ENCODE results near the gene ARID5B. TPM values are rescaled to one million over a fixed set of nuclear protein-coding genes. Genes with fewer than 3 reads are reported as not detected.

ARID5B gene
- total and polyA plus RNA-seq, 2 donors (not counting 1 experiment from before 2014, with no cell fraction given): 22.4 to 237 TPM

GRCh38 chr10:62079885-62080559 is 178.5 kb downstream of the ARID5B start:
- 35% methylated on average over 4 of the region's 8 CpGs for WGBS (ENCODE audit: insufficient coverage)
- H3K4me1 Mint-ChIP-seq: peaks cover 88% of the 10 kb centered on the region
- Histone ChIP-seq H3K4me1 (ENCODE audit: control insufficient read depth in 2 of 2, insufficient read depth in 2 of 2, low read length in 2 of 2) (peaks cover 75 to 82% of the 10 kb centered on the region in 2 donors), H3K9me3 (ENCODE audit: control extremely low read depth in 1 of 3, control insufficient read depth in 2 of 3, insufficient read depth in 1 of 3, low read length in 2 of 3) (peaks cover 0 to 4% (median 1%) of the 10 kb centered on the region in 3 donors), H3K79me2 (ENCODE audit: control insufficient read depth, insufficient read depth, low read length) (peaks cover 62% of the 10 kb centered on the region), H3K27me3 (replicated peaks in 1 of 4; ENCODE audit: control extremely low read depth in 1 of 4, control insufficient read depth in 3 of 4, insufficient read depth in 4 of 4, low read length in 3 of 4) (no peaks in the 10 kb centered on the region), H3K4me3 (ENCODE audit: control extremely low read depth in 1 of 5, extremely low read depth in 1 of 5, insufficient read depth in 1 of 5, low read depth in 2 of 5, low read length in 4 of 5) (peak overlapping the region in 4 of 5 experiments; percentile 3 to 32 (median 21)), H3K9ac (ENCODE audit: low read length) (peak overlapping the region; percentile 50), H3K27ac (ENCODE audit: low read length in 2 of 2) (peak overlapping the region; percentile 90 to 91), H3K36me3 (replicated peaks in 1 of 2; ENCODE audit: control extremely low read depth in 1 of 2, control insufficient read depth in 1 of 2, extremely low read depth in 1 of 2, insufficient read depth in 2 of 2, low read length in 1 of 2) (peaks cover 3 to 31% of the 10 kb centered on the region in 2 experiments), H4K20me1 (ENCODE audit: control insufficient read depth, insufficient read depth, low read length, poor library complexity, severe bottlenecking) (no peaks in the 10 kb centered on the region), H3K4me2 (replicated peaks; ENCODE audit: low read depth, low read length, poor library complexity, severe bottlenecking) (peak overlapping the region; percentile 69), H2AFZ (ENCODE audit: insufficient read depth, low read depth, low read length, poor library complexity, severe bottlenecking) (peak overlapping the region; percentile 76)
- DNase-seq (peak; percentile 88), ATAC-seq (ENCODE audit: low read depth) (peak; percentile 75)
- H3K9me3 Mint-ChIP-seq (ENCODE audit: insufficient read depth): no peaks in the 10 kb centered on the region
- peak overlapping the region; percentile 82 for H3K4me3 Mint-ChIP-seq
- no peaks in the 10 kb centered on the region for H3K27me3 Mint-ChIP-seq
- POLR2A ChIA-PET: interaction anchor here (0.9 to 1.8 kb wide), 3 partner anchors 30 to 41 kb away, joined by 3 to 5 read pairs (median 5); no protein-coding TSS in a partner anchor
- CTCF ChIA-PET: interaction anchor here (0.7 to 3.4 kb wide), 12 partner anchors 18 to 307 kb away, joined by 3 to 19 read pairs (median 3); no protein-coding TSS in a partner anchor
- no peak for TF ChIP-seq EZH2 (IDR thresholded peaks at IDR 0.05; ENCODE audit: borderline replicate concordance, insufficient read depth, low read depth, low read length, poor library complexity, severe bottlenecking)
- TF ChIP-seq, protein P1, sequence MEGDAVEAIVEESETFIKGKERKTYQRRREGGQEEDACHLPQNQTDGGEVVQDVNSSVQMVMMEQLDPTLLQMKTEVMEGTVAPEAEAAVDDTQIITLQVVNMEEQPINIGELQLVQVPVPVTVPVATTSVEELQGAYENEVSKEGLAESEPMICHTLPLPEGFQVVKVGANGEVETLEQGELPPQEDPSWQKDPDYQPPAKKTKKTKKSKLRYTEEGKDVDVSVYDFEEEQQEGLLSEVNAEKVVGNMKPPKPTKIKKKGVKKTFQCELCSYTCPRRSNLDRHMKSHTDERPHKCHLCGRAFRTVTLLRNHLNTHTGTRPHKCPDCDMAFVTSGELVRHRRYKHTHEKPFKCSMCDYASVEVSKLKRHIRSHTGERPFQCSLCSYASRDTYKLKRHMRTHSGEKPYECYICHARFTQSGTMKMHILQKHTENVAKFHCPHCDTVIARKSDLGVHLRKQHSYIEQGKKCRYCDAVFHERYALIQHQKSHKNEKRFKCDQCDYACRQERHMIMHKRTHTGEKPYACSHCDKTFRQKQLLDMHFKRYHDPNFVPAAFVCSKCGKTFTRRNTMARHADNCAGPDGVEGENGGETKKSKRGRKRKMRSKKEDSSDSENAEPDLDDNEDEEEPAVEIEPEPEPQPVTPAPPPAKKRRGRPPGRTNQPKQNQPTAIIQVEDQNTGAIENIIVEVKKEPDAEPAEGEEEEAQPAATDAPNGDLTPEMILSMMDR (IDR thresholded peaks at IDR 0.05): no peak
- intact Hi-C loops (cut with micrococcal nuclease): loop anchor here (10.0 kb wide), 2 partner anchors 45 to 325 kb away; no protein-coding TSS in a partner anchor
- peak overlapping the region; percentile 95 for H3K27ac Mint-ChIP-seq

GRCh38 chr10:62080905-62081304 is 179.4 kb downstream of the ARID5B start:
- Mint-ChIP-seq H3K9me3 (ENCODE audit: insufficient read depth) (no peaks in the 10 kb centered on the region), H3K4me1 (peaks cover 91% of the 10 kb centered on the region), H3K4me3 (peak overlapping the region; percentile 54), H3K27ac (peak overlapping the region; percentile 83), H3K27me3 (no peaks in the 10 kb centered on the region)
- no peak overlapping the region for H2AFZ ChIP-seq (ENCODE audit: insufficient read depth, low read depth, low read length, poor library complexity, severe bottlenecking)
- POLR2A ChIA-PET: interaction anchor here (1.0 kb wide), 1 partner anchor 29 kb away, joined by 3 read pairs; no protein-coding TSS in a partner anchor
- 97% methylated on average over 5 of the region's 5 CpGs for WGBS (ENCODE audit: insufficient coverage)
- CTCF ChIA-PET: interaction anchor here (0.7 to 3.4 kb wide), 7 partner anchors 9 to 306 kb away, joined by 3 to 19 read pairs (median 3); no protein-coding TSS in a partner anchor
- H3K9ac ChIP-seq (ENCODE audit: low read length): no peak overlapping the region
- no peaks in the 10 kb centered on the region for H3K27me3 ChIP-seq (replicated peaks in 1 of 4; ENCODE audit: control extremely low read depth in 1 of 4, control insufficient read depth in 3 of 4, insufficient read depth in 4 of 4, low read length in 3 of 4)
- intact Hi-C loops (cut with micrococcal nuclease): loop anchor here (10.0 kb wide), 2 partner anchors 46 to 326 kb away; no protein-coding TSS in a partner anchor
- peaks cover 0 to 4% (median 4%) of the 10 kb centered on the region in 3 donors for H3K9me3 ChIP-seq (ENCODE audit: control extremely low read depth in 1 of 3, control insufficient read depth in 2 of 3, insufficient read depth in 1 of 3, low read length in 2 of 3)
- H3K4me3 ChIP-seq (ENCODE audit: control extremely low read depth in 1 of 5, extremely low read depth in 1 of 5, insufficient read depth in 1 of 5, low read depth in 2 of 5, low read length in 4 of 5): no peak overlapping the region
- H3K4me1 ChIP-seq (ENCODE audit: control insufficient read depth in 2 of 2, insufficient read depth in 2 of 2, low read length in 2 of 2): peaks cover 81 to 85% of the 10 kb centered on the region in 2 donors
- H3K4me2 ChIP-seq (replicated peaks; ENCODE audit: low read depth, low read length, poor library complexity, severe bottlenecking): peak overlapping the region; percentile 69
- H3K36me3 ChIP-seq (replicated peaks in 1 of 2; ENCODE audit: control extremely low read depth in 1 of 2, control insufficient read depth in 1 of 2, extremely low read depth in 1 of 2, insufficient read depth in 2 of 2, low read length in 1 of 2): peaks cover 8 to 31% of the 10 kb centered on the region in 2 experiments
- H3K79me2 ChIP-seq (ENCODE audit: control insufficient read depth, insufficient read depth, low read length): peaks cover 70% of the 10 kb centered on the region
- DNase-seq (no peak), ATAC-seq (ENCODE audit: low read depth) (no peak)
- no peak for TF ChIP-seq EZH2 (IDR thresholded peaks at IDR 0.05; ENCODE audit: borderline replicate concordance, insufficient read depth, low read depth, low read length, poor library complexity, severe bottlenecking)
- TF ChIP-seq, protein P1 (IDR thresholded peaks at IDR 0.05): no peak
- peak overlapping the region; percentile 90 to 91 for H3K27ac ChIP-seq (ENCODE audit: low read length in 2 of 2)
- H4K20me1 ChIP-seq (ENCODE audit: control insufficient read depth, insufficient read depth, low read length, poor library complexity, severe bottlenecking): no peaks in the 10 kb centered on the region

Measured in B cell (primary cell).